Lower lobe of right lung (tissue), 2 donors: ENCODE measurements around the gene ANKRD13B. TPM values are rescaled to one million over a fixed set of nuclear protein-coding genes. Genes with fewer than 3 reads are reported as not detected.

Experiments
- ATAC-seq, 2 donors: fragments of 200-7000 bp; cut with Tn5 transposase; one replicate each; pipeline ENCODE4 v1.9.1; 2020 to 2022; ENCODE audit warnings: mild to moderate bottlenecking in 2 of 2, moderate library complexity in 2 of 2
- DNase-seq: peaks from one replicate; pipeline ENCODE4 v3.0.0-alpha.2; 2020
- H3K27ac ChIP-seq: fragments of 200-600 bp; one replicate; pipeline ENCODE4 v1.8.0; 2022
- H3K27me3 ChIP-seq: fragments of 200-600 bp; one replicate; pipeline ENCODE4 v1.8.0; 2022; ENCODE audit warnings: low read depth
- H3K36me3 ChIP-seq: fragments of 200-600 bp; one replicate; pipeline ENCODE4 v1.8.0; 2022; ENCODE audit warnings: mild to moderate bottlenecking
- H3K4me1 ChIP-seq: fragments of 200-600 bp; one replicate; pipeline ENCODE4 v1.8.0; 2022
- H3K4me3 ChIP-seq: fragments of 200-600 bp; one replicate; pipeline ENCODE4 v1.8.0; 2022; ENCODE audit warnings: mild to moderate bottlenecking
- H3K9me3 ChIP-seq: fragments of 200-600 bp; one replicate; pipeline ENCODE4 v1.8.0; 2022
- intact Hi-C: fragments of 100-400 bp; cut with DNase I; formaldehyde crosslinking; loops from one replicate; pipeline ENCODE4 v1.11.0; 2022
- long read RNA-seq: library from polyadenylated mRNA; unstranded; transcript quantifications from one replicate; pipeline ENCODE4 v2.0.0, GENCODE V29; 2021
- total RNA-seq: library from RNA; stranded (reverse); fragmentation: NEBNext Ultra II Directional; extraction: Animal tissue kit (Norgen Biotek cat#: 25700); gene quantifications from one replicate; pipeline ENCODE4 v1.2.1, GENCODE V29; 2021
- TF ChIP-seq, protein P1 (sequence below): fragments of 200-600 bp; IDR thresholded peaks from one replicate; pipeline ENCODE4 v1.8.0; 2022; ENCODE audit warnings: antibody characterized with exemption, mild to moderate bottlenecking
- donor health status: DM: no; HTN: yes; CAD: no; lungs with severe emphysema.

ANKRD13B gene
- total RNA-seq = 6.6 TPM
- long read RNA-seq = 0 reads

DNA sequence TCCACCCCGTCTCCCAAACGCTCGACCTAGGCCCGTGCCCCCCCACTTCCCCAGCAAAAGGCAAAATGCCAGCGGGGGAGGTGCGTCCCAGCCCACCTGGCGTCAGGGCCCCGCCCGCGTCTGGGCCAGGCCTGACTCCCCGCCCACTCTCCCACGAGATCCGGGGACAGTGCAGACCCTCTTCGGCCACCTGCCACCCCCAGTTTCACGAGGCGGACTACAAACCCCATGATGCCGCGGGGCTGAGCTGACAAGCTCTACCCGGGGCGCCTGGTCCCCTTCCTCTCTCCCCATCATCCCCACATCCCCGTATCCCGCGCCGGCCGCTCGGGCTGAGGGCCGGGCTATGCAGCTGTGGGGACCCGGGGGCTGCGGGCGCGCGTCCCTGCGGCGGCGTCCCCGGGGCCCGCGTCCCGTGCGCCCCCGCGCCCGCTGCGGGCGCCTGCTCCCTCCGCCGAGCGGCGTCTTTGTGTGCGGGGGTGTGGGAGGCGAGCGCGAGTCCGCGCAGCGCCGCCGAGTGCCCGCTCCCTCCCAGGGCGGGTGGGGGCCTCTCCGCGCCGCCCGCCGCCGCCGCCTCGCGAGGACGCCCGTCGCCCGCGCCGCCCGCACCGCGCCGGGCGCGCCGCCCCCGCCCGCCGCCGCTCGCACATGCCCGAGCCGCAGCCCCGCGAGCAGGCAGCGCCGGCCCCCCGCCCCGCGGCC is at the start of gene ANKRD13B:
Gene ANKRD13B, plus strand, starts transcription at position 283 of the 702 bp plus-strand sequence. CDS start 490 bp downstream, outside the sequence.
- peak in 1 of 2 donors; percentile 2 for ATAC-seq
- H3K27me3 ChIP-seq = no peaks in the 10 kb centered on the region

DNA sequence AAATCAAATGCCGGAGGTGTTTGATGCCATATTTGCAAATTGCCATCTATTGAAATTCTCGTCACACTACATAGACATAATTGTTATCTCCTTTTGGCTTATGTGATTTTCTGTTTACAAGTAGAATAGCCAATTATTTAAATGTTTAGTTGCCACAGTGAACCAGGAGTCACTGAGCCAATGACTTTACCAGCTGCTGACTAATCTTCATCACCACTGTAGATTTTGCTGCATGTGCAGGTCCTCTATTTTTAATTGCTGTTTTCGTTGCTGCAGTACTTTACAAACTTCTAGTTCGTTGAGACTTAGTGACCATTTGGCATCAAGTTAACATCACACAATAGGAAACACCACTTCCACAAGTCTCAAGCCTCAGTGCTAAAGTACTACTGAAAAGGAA is 48.9 kb upstream of the ANKRD13B start:
- no peaks in the 10 kb centered on the region for H3K27me3 ChIP-seq
- no peak overlapping the region for H3K27ac ChIP-seq
- H3K4me1 ChIP-seq = peaks cover 3% of the 10 kb centered on the region
- intact Hi-C loops = no loop called here
- ATAC-seq (no peak), DNase-seq (no peak)
- H3K9me3 ChIP-seq = no peaks in the 10 kb centered on the region
- peaks cover 53% of the 10 kb centered on the region for H3K36me3 ChIP-seq
- no peak overlapping the region for H3K4me3 ChIP-seq
- TF ChIP-seq, protein P1, sequence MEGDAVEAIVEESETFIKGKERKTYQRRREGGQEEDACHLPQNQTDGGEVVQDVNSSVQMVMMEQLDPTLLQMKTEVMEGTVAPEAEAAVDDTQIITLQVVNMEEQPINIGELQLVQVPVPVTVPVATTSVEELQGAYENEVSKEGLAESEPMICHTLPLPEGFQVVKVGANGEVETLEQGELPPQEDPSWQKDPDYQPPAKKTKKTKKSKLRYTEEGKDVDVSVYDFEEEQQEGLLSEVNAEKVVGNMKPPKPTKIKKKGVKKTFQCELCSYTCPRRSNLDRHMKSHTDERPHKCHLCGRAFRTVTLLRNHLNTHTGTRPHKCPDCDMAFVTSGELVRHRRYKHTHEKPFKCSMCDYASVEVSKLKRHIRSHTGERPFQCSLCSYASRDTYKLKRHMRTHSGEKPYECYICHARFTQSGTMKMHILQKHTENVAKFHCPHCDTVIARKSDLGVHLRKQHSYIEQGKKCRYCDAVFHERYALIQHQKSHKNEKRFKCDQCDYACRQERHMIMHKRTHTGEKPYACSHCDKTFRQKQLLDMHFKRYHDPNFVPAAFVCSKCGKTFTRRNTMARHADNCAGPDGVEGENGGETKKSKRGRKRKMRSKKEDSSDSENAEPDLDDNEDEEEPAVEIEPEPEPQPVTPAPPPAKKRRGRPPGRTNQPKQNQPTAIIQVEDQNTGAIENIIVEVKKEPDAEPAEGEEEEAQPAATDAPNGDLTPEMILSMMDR = no peak

More for the DNA sequence above, at the start of gene ANKRD13B:
- intact Hi-C loops = no loop called here
- Histone ChIP-seq H3K9me3 (no peaks in the 10 kb centered on the region), H3K4me1 (peaks cover 47% of the 10 kb centered on the region), H3K4me3 (peak within 1 kb of the TSS; percentile 65), H3K27ac (peak within 1 kb of the TSS; percentile 77), H3K36me3 (no peaks in the 10 kb centered on the region)
- TF ChIP-seq, protein P1 = no peak
- DNase-seq = peak; percentile 64

DNA sequence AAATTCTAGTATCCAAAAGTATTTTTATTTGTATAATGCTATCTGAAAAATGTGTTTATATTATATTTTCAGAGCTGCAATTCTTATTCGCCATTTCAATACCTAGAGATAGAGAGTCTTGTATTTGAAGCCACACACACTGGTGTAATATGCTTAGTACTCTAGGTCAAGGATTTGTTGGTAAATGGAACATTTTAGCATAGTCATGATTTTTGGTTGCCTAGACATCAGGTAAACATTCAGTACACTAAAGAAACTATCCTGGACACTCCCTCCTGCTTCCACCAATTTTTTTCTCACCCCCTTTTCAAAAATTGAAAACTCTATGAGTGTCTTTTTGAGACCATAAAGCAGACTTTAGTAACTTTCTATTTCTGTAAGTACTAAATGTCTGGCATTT is 46.8 kb upstream of the ANKRD13B start:
- Histone ChIP-seq H3K27ac (no peak overlapping the region), H3K9me3 (no peaks in the 10 kb centered on the region), H3K27me3 (no peaks in the 10 kb centered on the region), H3K4me3 (no peak overlapping the region), H3K4me1 (peaks cover 12% of the 10 kb centered on the region), H3K36me3 (peaks cover 40% of the 10 kb centered on the region)
- no peak for DNase-seq
- ATAC-seq = peak in 1 of 2 donors; percentile 39
- intact Hi-C loops = no loop called here
- TF ChIP-seq, protein P1 = no peak

DNA sequence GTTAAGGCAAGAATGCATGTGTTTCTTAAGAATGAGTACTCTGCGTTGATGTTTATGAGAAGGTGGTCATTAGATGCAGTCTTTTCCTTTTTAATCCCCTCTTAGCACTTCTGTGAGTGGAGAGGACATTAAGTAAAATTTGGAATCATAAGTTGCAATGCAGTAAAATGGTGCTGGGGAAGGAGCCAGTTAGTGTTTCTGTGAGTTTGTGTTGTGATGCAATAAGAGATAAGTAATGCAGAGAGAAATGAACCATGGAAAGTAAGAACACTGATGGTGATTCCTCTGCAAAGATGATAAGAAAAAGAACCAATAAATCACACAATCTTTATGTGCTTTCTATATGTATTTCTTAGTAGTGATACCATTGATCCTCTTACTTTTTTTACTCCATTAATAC is 46.1 kb upstream of the ANKRD13B start:
- H3K4me3 ChIP-seq = no peak overlapping the region
- peaks cover 32% of the 10 kb centered on the region for H3K36me3 ChIP-seq
- H3K27me3 ChIP-seq = no peaks in the 10 kb centered on the region
- H3K27ac ChIP-seq = no peak overlapping the region
- no peak for ATAC-seq
- intact Hi-C loops = no loop called here
- DNase-seq = no peak
- TF ChIP-seq, protein P1 = no peak
- peaks cover 12% of the 10 kb centered on the region for H3K4me1 ChIP-seq
- H3K9me3 ChIP-seq = no peaks in the 10 kb centered on the region

DNA sequence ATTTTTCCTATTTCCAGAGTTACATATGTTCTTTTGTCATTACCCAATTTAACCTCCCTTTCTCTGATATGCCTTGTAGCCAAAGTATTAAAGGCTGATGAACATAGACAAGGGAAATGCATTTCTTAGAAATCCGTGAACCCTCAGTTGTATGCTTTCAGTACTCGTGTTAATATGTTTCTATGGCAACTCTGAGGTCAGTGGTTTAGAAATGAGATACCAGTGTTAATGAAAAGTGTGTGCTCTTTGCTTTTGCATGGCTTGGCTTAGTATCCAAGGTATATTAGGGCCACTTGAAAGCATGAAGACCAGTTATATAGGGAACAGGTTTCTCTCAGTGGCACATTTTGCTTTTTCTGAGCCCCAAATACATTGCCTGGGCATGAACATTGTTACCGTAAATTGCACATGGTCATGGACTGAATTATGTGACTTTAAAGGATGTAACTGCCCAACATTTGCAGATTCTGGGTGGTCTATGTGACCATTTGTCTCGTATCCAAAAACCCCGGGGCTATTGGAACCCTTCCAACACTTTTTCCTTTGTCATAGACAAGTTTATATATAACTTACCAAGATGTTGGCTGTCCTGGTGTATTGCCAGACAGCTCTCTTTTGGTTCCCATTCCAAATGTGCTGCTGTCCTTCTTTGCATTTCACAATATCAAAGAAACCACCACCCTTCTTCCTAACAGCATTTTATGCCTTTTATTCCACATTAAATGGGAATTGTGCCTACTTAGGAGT is 43.6 kb upstream of the ANKRD13B start:
- peak in 1 of 2 donors; percentile 11 for ATAC-seq
- H3K27me3 ChIP-seq = no peaks in the 10 kb centered on the region
- peaks cover 7% of the 10 kb centered on the region for H3K36me3 ChIP-seq
- H3K27ac ChIP-seq = no peak overlapping the region
- intact Hi-C loops = no loop called here
- H3K4me1 ChIP-seq = peaks cover 12% of the 10 kb centered on the region
- no peak for DNase-seq
- H3K9me3 ChIP-seq = no peaks in the 10 kb centered on the region
- TF ChIP-seq, protein P1 = no peak
- no peak overlapping the region for H3K4me3 ChIP-seq
